Measurements from ENCODE around the gene ABCC1.
A peak's percentile ranks its signal among the peaks of the same experiment; 100 is the strongest.

The ABCC1 gene

GRCh38 chr16:16010194-16010593, 60.8 kb downstream of the ABCC1 start:
- H3K27ac ChIP-seq: no peak overlapping the region
- TF ChIP-seq CTCF (conservative IDR thresholded peaks at IDR 0.05) (no peak), ZFX (IDR thresholded peaks at IDR 0.05) (no peak)

GRCh38 chr16:16012144-16012543, 62.7 kb downstream of the ABCC1 start:
- peak overlapping the region; percentile 78 for H3K27ac ChIP-seq
- TF ChIP-seq ZFX (IDR thresholded peaks at IDR 0.05) (no peak), CTCF (conservative IDR thresholded peaks at IDR 0.05) (no peak)

GRCh38 chr16:16013812-16014211, 64.4 kb downstream of the ABCC1 start:
- TF ChIP-seq ZFX (IDR thresholded peaks at IDR 0.05) (no peak), CTCF (conservative IDR thresholded peaks at IDR 0.05) (no peak)
- H3K27ac ChIP-seq: peak overlapping the region; percentile 78

- peak overlapping the region; percentile 78 for H3K27ac ChIP-seq
- TF ChIP-seq ZFX (IDR thresholded peaks at IDR 0.05) (no peak), CTCF (conservative IDR thresholded peaks at IDR 0.05) (no peak)
Observed at GRCh38 chr16:16014329-16015224, 65.2 kb downstream of the ABCC1 start.

GRCh38 chr16:16015849-16016248, 66.4 kb downstream of the ABCC1 start:
- H3K27ac ChIP-seq: peak overlapping the region; percentile 78
- TF ChIP-seq ZFX (IDR thresholded peaks at IDR 0.05) (no peak), CTCF (conservative IDR thresholded peaks at IDR 0.05) (no peak)

- H3K27ac ChIP-seq: peak overlapping the region; percentile 78
- TF ChIP-seq CTCF (conservative IDR thresholded peaks at IDR 0.05) (no peak), ZFX (IDR thresholded peaks at IDR 0.05) (no peak)
Observed at GRCh38 chr16:16016388-16016964, 67.1 kb downstream of the ABCC1 start.

- no peak overlapping the region; the same call in 1 of the 2 replicates for H3K27ac ChIP-seq
- no peak for TF ChIP-seq ZFX (IDR thresholded peaks at IDR 0.05)
- no peak for TF ChIP-seq CTCF (conservative IDR thresholded peaks at IDR 0.05)
Observed at GRCh38 chr16:16017812-16018211, 68.4 kb downstream of the ABCC1 start.
